ENCODE results near the gene PRDM8.

DNA sequence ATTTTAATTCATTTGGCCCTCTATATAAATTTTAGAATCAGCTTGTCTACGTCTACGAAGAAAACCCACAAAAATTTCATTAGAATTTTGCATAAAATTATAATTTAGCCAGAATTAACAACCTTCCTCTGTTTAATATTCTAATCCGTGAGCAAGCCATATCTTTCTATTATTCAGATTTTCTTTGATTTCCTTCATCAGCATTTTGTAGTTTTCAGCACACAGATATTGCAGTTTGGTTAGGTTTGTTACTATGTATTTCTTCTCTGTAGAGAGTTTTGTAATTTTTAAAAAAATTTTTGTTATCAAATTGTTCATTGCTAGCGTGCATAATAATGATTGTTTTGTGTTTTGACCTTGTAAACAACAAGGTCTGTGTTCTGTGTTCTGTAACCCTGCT, 34.9 kb upstream of the PRDM8 start:
- TF ChIP-seq, protein P1, sequence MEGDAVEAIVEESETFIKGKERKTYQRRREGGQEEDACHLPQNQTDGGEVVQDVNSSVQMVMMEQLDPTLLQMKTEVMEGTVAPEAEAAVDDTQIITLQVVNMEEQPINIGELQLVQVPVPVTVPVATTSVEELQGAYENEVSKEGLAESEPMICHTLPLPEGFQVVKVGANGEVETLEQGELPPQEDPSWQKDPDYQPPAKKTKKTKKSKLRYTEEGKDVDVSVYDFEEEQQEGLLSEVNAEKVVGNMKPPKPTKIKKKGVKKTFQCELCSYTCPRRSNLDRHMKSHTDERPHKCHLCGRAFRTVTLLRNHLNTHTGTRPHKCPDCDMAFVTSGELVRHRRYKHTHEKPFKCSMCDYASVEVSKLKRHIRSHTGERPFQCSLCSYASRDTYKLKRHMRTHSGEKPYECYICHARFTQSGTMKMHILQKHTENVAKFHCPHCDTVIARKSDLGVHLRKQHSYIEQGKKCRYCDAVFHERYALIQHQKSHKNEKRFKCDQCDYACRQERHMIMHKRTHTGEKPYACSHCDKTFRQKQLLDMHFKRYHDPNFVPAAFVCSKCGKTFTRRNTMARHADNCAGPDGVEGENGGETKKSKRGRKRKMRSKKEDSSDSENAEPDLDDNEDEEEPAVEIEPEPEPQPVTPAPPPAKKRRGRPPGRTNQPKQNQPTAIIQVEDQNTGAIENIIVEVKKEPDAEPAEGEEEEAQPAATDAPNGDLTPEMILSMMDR (conservative IDR thresholded peaks at IDR 0.05), result no peak
- no peak for TF ChIP-seq EZH2 (IDR thresholded peaks at IDR 0.05; ENCODE audit: low read depth)
